ENCODE data around the gene COX7A2.

Gene COX7A2

DNA sequence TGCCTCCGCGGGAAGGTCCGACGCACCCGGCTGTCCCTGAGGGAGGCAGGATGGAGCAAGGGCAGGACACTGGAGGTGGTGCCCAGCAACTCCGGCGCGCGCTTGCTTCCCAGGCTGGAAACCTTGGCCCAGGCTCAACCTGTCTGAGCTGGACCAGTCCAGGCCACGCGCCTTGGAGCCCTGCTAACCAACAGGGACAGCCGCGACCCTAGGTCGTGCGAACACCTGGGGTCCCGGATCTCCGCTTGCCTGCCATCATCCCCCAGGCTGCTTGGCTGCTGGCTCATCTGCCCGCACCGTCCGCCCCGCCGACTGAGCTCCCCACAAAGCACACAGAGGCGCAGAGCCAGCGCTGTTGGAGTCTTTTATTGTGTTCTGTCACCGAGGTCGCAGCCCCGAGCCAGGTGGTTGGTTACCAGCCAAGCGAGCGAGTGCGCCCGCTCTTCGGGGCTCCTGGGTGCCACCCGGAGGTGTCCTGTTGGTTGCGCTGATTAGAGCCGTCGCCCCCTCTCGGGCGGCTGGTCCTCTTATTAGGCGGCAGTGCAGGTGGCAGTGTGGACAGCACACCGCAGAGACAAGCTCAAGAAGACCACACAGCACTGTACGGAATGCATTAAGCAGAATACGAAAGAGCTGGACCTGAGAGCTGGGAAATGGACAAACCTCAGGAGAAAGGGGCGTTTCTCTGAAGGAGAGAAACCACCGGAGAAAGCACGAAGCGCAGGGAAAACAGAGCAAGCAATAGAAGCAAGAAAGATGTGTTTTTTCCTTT lies 41.5 kb downstream of the COX7A2 start:
- H3K4me3 ChIP-seq (ENCODE audit: low read depth, low read length), result no peak overlapping the region
- no peak overlapping the region for H3K4me2 ChIP-seq (ENCODE audit: low read length)
- peaks cover 4% of the 10 kb centered on the region for H3K27me3 ChIP-seq (ENCODE audit: control insufficient read depth, insufficient read depth, low read length)
- no peak overlapping the region for H3K27ac ChIP-seq
- H3K9ac ChIP-seq, result no peak overlapping the region
- H3K9me3 ChIP-seq (ENCODE audit: control insufficient read depth, low read length), result no peaks in the 10 kb centered on the region
- no peaks in the 10 kb centered on the region for H3K79me2 ChIP-seq
- TF ChIP-seq, protein P1, sequence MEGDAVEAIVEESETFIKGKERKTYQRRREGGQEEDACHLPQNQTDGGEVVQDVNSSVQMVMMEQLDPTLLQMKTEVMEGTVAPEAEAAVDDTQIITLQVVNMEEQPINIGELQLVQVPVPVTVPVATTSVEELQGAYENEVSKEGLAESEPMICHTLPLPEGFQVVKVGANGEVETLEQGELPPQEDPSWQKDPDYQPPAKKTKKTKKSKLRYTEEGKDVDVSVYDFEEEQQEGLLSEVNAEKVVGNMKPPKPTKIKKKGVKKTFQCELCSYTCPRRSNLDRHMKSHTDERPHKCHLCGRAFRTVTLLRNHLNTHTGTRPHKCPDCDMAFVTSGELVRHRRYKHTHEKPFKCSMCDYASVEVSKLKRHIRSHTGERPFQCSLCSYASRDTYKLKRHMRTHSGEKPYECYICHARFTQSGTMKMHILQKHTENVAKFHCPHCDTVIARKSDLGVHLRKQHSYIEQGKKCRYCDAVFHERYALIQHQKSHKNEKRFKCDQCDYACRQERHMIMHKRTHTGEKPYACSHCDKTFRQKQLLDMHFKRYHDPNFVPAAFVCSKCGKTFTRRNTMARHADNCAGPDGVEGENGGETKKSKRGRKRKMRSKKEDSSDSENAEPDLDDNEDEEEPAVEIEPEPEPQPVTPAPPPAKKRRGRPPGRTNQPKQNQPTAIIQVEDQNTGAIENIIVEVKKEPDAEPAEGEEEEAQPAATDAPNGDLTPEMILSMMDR (IDR thresholded peaks at IDR 0.05), result no peak
- peaks cover 3% of the 10 kb centered on the region for H3K4me1 ChIP-seq
- no peak overlapping the region for H2AFZ ChIP-seq
- H3K36me3 ChIP-seq (ENCODE audit: control insufficient read depth, insufficient read depth, low read length), result no peaks in the 10 kb centered on the region

GRCh38 chr6:75201021-75201420 lies 42.6 kb downstream of the COX7A2 start:
- Histone ChIP-seq H3K27me3 (ENCODE audit: control insufficient read depth, insufficient read depth, low read length) (no peaks in the 10 kb centered on the region), H2AFZ (no peak overlapping the region), H3K4me2 (ENCODE audit: low read length) (no peak overlapping the region), H3K9me3 (ENCODE audit: control insufficient read depth, low read length) (no peaks in the 10 kb centered on the region), H3K4me1 (no peaks in the 10 kb centered on the region), H3K4me3 (ENCODE audit: low read depth, low read length) (no peak overlapping the region), H3K36me3 (ENCODE audit: control insufficient read depth, insufficient read depth, low read length) (no peaks in the 10 kb centered on the region), H3K9ac (no peak overlapping the region), H3K27ac (no peak overlapping the region), H3K79me2 (no peaks in the 10 kb centered on the region)
- TF ChIP-seq, protein P1 (IDR thresholded peaks at IDR 0.05), result no peak

- Histone ChIP-seq H3K9ac (no peak overlapping the region), H3K36me3 (ENCODE audit: control insufficient read depth, insufficient read depth, low read length) (no peaks in the 10 kb centered on the region), H3K9me3 (ENCODE audit: control insufficient read depth, low read length) (no peaks in the 10 kb centered on the region), H3K79me2 (no peaks in the 10 kb centered on the region), H3K27me3 (ENCODE audit: control insufficient read depth, insufficient read depth, low read length) (no peaks in the 10 kb centered on the region), H3K27ac (no peak overlapping the region), H3K4me2 (ENCODE audit: low read length) (no peak overlapping the region), H2AFZ (no peak overlapping the region), H3K4me1 (no peaks in the 10 kb centered on the region), H3K4me3 (ENCODE audit: low read depth, low read length) (no peak overlapping the region)
- TF ChIP-seq, protein P1 (IDR thresholded peaks at IDR 0.05), result no peak
Observed at GRCh38 chr6:75199889-75200288, 43.7 kb downstream of the COX7A2 start.

DNA sequence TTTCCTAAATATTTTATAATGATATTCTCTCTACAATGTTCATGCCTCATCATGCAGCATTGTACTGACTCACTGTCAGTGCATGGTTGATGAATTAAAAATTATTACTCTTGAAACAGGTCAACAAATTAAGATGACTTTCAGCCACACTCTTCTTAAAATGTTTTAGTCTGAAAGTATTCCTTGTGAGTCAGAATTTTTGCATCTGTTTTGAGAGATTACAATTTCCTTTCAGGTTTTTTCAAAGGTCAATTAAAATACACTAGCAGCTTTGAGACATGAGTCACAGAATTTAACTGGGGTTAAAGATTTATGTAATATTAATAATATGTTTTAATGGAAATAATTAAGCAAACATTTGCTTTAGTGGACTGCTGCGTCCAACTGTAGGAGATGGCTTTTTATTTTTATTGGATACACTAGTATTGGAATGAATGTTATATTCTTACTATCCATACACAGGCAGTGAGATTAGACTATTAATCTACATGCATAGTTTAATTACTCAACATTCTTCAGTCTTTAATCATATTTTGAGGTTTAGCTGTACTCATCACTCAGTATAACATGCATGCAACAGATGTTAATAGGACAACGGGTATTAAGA lies 47.4 kb downstream of the COX7A2 start:
- Histone ChIP-seq H3K9ac (no peak overlapping the region), H3K4me2 (ENCODE audit: low read length) (no peak overlapping the region), H3K4me1 (no peaks in the 10 kb centered on the region), H3K79me2 (no peaks in the 10 kb centered on the region), H3K27ac (no peak overlapping the region), H3K4me3 (ENCODE audit: low read depth, low read length) (no peak overlapping the region), H3K36me3 (ENCODE audit: control insufficient read depth, insufficient read depth, low read length) (no peaks in the 10 kb centered on the region), H3K27me3 (ENCODE audit: control insufficient read depth, insufficient read depth, low read length) (no peaks in the 10 kb centered on the region), H2AFZ (no peak overlapping the region), H3K9me3 (ENCODE audit: control insufficient read depth, low read length) (no peaks in the 10 kb centered on the region)
- TF ChIP-seq, protein P1 (IDR thresholded peaks at IDR 0.05), result no peak
